Measurements from ENCODE around the gene ITPKA.

ITPKA gene

GRCh38 chr15:41490355-41490754 lies 3.3 kb upstream of the ITPKA start:
- no peak overlapping the region for H2AFZ ChIP-seq (ENCODE audit: low read length)
- H4K8ac ChIP-seq (ENCODE audit: low read depth, low read length), result no peak overlapping the region
- DNase-seq (ENCODE audit: low spot score), result no peak
- no peak overlapping the region for H2BK15ac ChIP-seq (ENCODE audit: low read length)
- H3K4me3 ChIP-seq (ENCODE audit: low read length in 2 of 2), result no peak overlapping the region
- no peaks in the 10 kb centered on the region for H3K36me3 ChIP-seq (replicated peaks in 1 of 2; ENCODE audit: control insufficient read depth in 2 of 2, insufficient read depth in 2 of 2, low read length in 2 of 2)
- H2BK5ac ChIP-seq (ENCODE audit: low read length), result no peak overlapping the region
- H2BK12ac ChIP-seq (ENCODE audit: low read length), result no peak overlapping the region
- no peak overlapping the region for H3K27ac ChIP-seq (replicated peaks; ENCODE audit: low read length)
- no peak overlapping the region for H4K91ac ChIP-seq (ENCODE audit: low read depth, low read length, poor library complexity)
- H3K4ac ChIP-seq (ENCODE audit: low read length), result no peak overlapping the region
- peaks cover 18 to 19% of the 10 kb centered on the region in 2 donors for H3K4me1 ChIP-seq (ENCODE audit: control insufficient read depth in 2 of 2, insufficient read depth in 1 of 2, low read depth in 1 of 2, low read length in 2 of 2)
- no peaks in the 10 kb centered on the region for H3K9me3 ChIP-seq (replicated peaks in 1 of 2; ENCODE audit: control insufficient read depth in 2 of 2, insufficient read depth in 1 of 2, low read depth in 1 of 2, low read length in 2 of 2)
- H3K18ac ChIP-seq (ENCODE audit: low read length), result no peak overlapping the region
- no peak overlapping the region for H3K14ac ChIP-seq (ENCODE audit: low read length)
- no peak overlapping the region for H2AK5ac ChIP-seq (ENCODE audit: low read depth, low read length)
- WGBS, 2 donors (ENCODE audit: extremely low coverage in 2 of 2, insufficient read length in 2 of 2, insufficient replicate concordance in 1 of 2), result no CpG with 5 or more reads among the region's 4 CpGs
- H3K79me1 ChIP-seq (ENCODE audit: low read depth, low read length), result no peaks in the 10 kb centered on the region
- H3K4me2 ChIP-seq (ENCODE audit: insufficient read depth, low read length, poor library complexity, severe bottlenecking), result no peak overlapping the region
- H3K23ac ChIP-seq (ENCODE audit: low read depth, low read length, poor library complexity), result no peak overlapping the region
- no peak overlapping the region for H2BK120ac ChIP-seq (ENCODE audit: low read depth, low read length)
- H3K27me3 ChIP-seq (ENCODE audit: control insufficient read depth in 3 of 3, insufficient read depth in 3 of 3, low read depth in 1 of 3, low read length in 3 of 3), result peaks cover 15 to 33% (median 16%) of the 10 kb centered on the region in 3 experiments
- no peak overlapping the region for H3K9ac ChIP-seq (ENCODE audit: low read depth, low read length, poor library complexity)

- H3K4me1 ChIP-seq (ENCODE audit: control insufficient read depth in 2 of 2, insufficient read depth in 1 of 2, low read depth in 1 of 2, low read length in 2 of 2), result peaks cover 19 to 24% of the 10 kb centered on the region in 2 donors
- peaks cover 25 to 49% (median 30%) of the 10 kb centered on the region in 3 experiments for H3K27me3 ChIP-seq (ENCODE audit: control insufficient read depth in 3 of 3, insufficient read depth in 3 of 3, low read depth in 1 of 3, low read length in 3 of 3)
These were observed 1.8 kb upstream of the ITPKA start for GRCh38 chr15:41491889-41492288.

GRCh38 chr15:41492597-41493204 lies 973 bp upstream of the ITPKA start:
- no peaks in the 10 kb centered on the region for H3K79me1 ChIP-seq (ENCODE audit: low read depth, low read length)
- peak overlapping the region; percentile 96 for H2AFZ ChIP-seq (ENCODE audit: low read length)
- DNase-seq (ENCODE audit: low spot score), result no peak
- H2BK15ac ChIP-seq (ENCODE audit: low read length), result no peak overlapping the region
- H3K23ac ChIP-seq (ENCODE audit: low read depth, low read length, poor library complexity), result peak overlapping the region; percentile 39
- H3K4me3 ChIP-seq (ENCODE audit: low read length in 2 of 2), result peak overlapping the region; percentile 53 to 82
- H3K9ac ChIP-seq (ENCODE audit: low read depth, low read length, poor library complexity), result peak overlapping the region; percentile 85
- peaks cover 13 to 22% of the 10 kb centered on the region in 2 donors for H3K4me1 ChIP-seq (ENCODE audit: control insufficient read depth in 2 of 2, insufficient read depth in 1 of 2, low read depth in 1 of 2, low read length in 2 of 2)
- no peak overlapping the region for H4K8ac ChIP-seq (ENCODE audit: low read depth, low read length)
- H3K18ac ChIP-seq (ENCODE audit: low read length), result peak overlapping the region; percentile 93
- H3K14ac ChIP-seq (ENCODE audit: low read length), result no peak overlapping the region
- H3K36me3 ChIP-seq (replicated peaks in 1 of 2; ENCODE audit: control insufficient read depth in 2 of 2, insufficient read depth in 2 of 2, low read length in 2 of 2), result no peaks in the 10 kb centered on the region
- H3K4ac ChIP-seq (ENCODE audit: low read length), result no peak overlapping the region
- H3K27ac ChIP-seq (replicated peaks; ENCODE audit: low read length), result no peak overlapping the region
- peaks cover 25 to 57% (median 38%) of the 10 kb centered on the region in 3 experiments for H3K27me3 ChIP-seq (ENCODE audit: control insufficient read depth in 3 of 3, insufficient read depth in 3 of 3, low read depth in 1 of 3, low read length in 3 of 3)
- H2BK120ac ChIP-seq (ENCODE audit: low read depth, low read length), result no peak overlapping the region
- H2AK5ac ChIP-seq (ENCODE audit: low read depth, low read length), result no peak overlapping the region
- no peak overlapping the region for H4K91ac ChIP-seq (ENCODE audit: low read depth, low read length, poor library complexity)
- no peaks in the 10 kb centered on the region for H3K9me3 ChIP-seq (replicated peaks in 1 of 2; ENCODE audit: control insufficient read depth in 2 of 2, insufficient read depth in 1 of 2, low read depth in 1 of 2, low read length in 2 of 2)
- no peak overlapping the region for H2BK5ac ChIP-seq (ENCODE audit: low read length)
- peak overlapping the region; percentile 87 for H3K4me2 ChIP-seq (ENCODE audit: insufficient read depth, low read length, poor library complexity, severe bottlenecking)
- no CpG with 5 or more reads among the region's 15 CpGs for WGBS, 2 donors (ENCODE audit: extremely low coverage in 2 of 2, insufficient read length in 2 of 2, insufficient replicate concordance in 1 of 2)
- no peak overlapping the region for H2BK12ac ChIP-seq (ENCODE audit: low read length)

More at GRCh38 chr15:41491889-41492288, 1.8 kb upstream of the ITPKA start:
- peak overlapping the region; percentile 14 for H3K23ac ChIP-seq (ENCODE audit: low read depth, low read length, poor library complexity)
- H3K4me2 ChIP-seq (ENCODE audit: insufficient read depth, low read length, poor library complexity, severe bottlenecking), result no peak overlapping the region
- WGBS, 2 donors (ENCODE audit: extremely low coverage in 2 of 2, insufficient read length in 2 of 2, insufficient replicate concordance in 1 of 2), result no CpG with 5 or more reads among the region's 4 CpGs
- no peaks in the 10 kb centered on the region for H3K36me3 ChIP-seq (replicated peaks in 1 of 2; ENCODE audit: control insufficient read depth in 2 of 2, insufficient read depth in 2 of 2, low read length in 2 of 2)
- no peak overlapping the region for H2BK12ac ChIP-seq (ENCODE audit: low read length)
- H3K9ac ChIP-seq (ENCODE audit: low read depth, low read length, poor library complexity), result no peak overlapping the region
- no peak overlapping the region for H2BK15ac ChIP-seq (ENCODE audit: low read length)
- no peak for DNase-seq (ENCODE audit: low spot score)
- no peak overlapping the region for H3K4ac ChIP-seq (ENCODE audit: low read length)
- H3K79me1 ChIP-seq (ENCODE audit: low read depth, low read length), result no peaks in the 10 kb centered on the region
- H4K91ac ChIP-seq (ENCODE audit: low read depth, low read length, poor library complexity), result no peak overlapping the region
- no peak overlapping the region for H3K18ac ChIP-seq (ENCODE audit: low read length)
- no peak overlapping the region for H2AFZ ChIP-seq (ENCODE audit: low read length)
- no peak overlapping the region for H3K27ac ChIP-seq (replicated peaks; ENCODE audit: low read length)
- no peak overlapping the region for H2AK5ac ChIP-seq (ENCODE audit: low read depth, low read length)
- H3K4me3 ChIP-seq (ENCODE audit: low read length in 2 of 2), result no peak overlapping the region
- H3K9me3 ChIP-seq (replicated peaks in 1 of 2; ENCODE audit: control insufficient read depth in 2 of 2, insufficient read depth in 1 of 2, low read depth in 1 of 2, low read length in 2 of 2), result no peaks in the 10 kb centered on the region
- no peak overlapping the region for H3K14ac ChIP-seq (ENCODE audit: low read length)
- H2BK5ac ChIP-seq (ENCODE audit: low read length), result no peak overlapping the region
- H4K8ac ChIP-seq (ENCODE audit: low read depth, low read length), result no peak overlapping the region
- H2BK120ac ChIP-seq (ENCODE audit: low read depth, low read length), result no peak overlapping the region

- H2BK15ac ChIP-seq (ENCODE audit: low read length), result no peak overlapping the region
- no peaks in the 10 kb centered on the region for H3K9me3 ChIP-seq (replicated peaks in 1 of 2; ENCODE audit: control insufficient read depth in 2 of 2, insufficient read depth in 1 of 2, low read depth in 1 of 2, low read length in 2 of 2)
- no peaks in the 10 kb centered on the region for H3K79me1 ChIP-seq (ENCODE audit: low read depth, low read length)
- H3K36me3 ChIP-seq (replicated peaks in 1 of 2; ENCODE audit: control insufficient read depth in 2 of 2, insufficient read depth in 2 of 2, low read length in 2 of 2), result no peaks in the 10 kb centered on the region
- H3K9ac ChIP-seq (ENCODE audit: low read depth, low read length, poor library complexity), result peak overlapping the region; percentile 83
- DNase-seq (ENCODE audit: low spot score), result no peak
- peak overlapping the region; percentile 78 for H3K18ac ChIP-seq (ENCODE audit: low read length)
- no peak overlapping the region for H2BK120ac ChIP-seq (ENCODE audit: low read depth, low read length)
- peak overlapping the region; percentile 87 for H3K4me2 ChIP-seq (ENCODE audit: insufficient read depth, low read length, poor library complexity, severe bottlenecking)
- H2BK12ac ChIP-seq (ENCODE audit: low read length), result no peak overlapping the region
- H3K27me3 ChIP-seq (ENCODE audit: control insufficient read depth in 3 of 3, insufficient read depth in 3 of 3, low read depth in 1 of 3, low read length in 3 of 3), result peaks cover 25 to 68% (median 49%) of the 10 kb centered on the region in 3 experiments
- H3K14ac ChIP-seq (ENCODE audit: low read length), result no peak overlapping the region
- no peak overlapping the region for H3K27ac ChIP-seq (replicated peaks; ENCODE audit: low read length)
- H2AFZ ChIP-seq (ENCODE audit: low read length), result peak overlapping the region; percentile 96
- no peak overlapping the region for H2BK5ac ChIP-seq (ENCODE audit: low read length)
- H4K91ac ChIP-seq (ENCODE audit: low read depth, low read length, poor library complexity), result no peak overlapping the region
- no peak overlapping the region for H3K4ac ChIP-seq (ENCODE audit: low read length)
- H4K8ac ChIP-seq (ENCODE audit: low read depth, low read length), result no peak overlapping the region
- H2AK5ac ChIP-seq (ENCODE audit: low read depth, low read length), result no peak overlapping the region
- no CpG with 5 or more reads among the region's 41 CpGs for WGBS, 2 donors (ENCODE audit: extremely low coverage in 2 of 2, insufficient read length in 2 of 2, insufficient replicate concordance in 1 of 2)
- H3K23ac ChIP-seq (ENCODE audit: low read depth, low read length, poor library complexity), result no peak overlapping the region
- H3K4me3 ChIP-seq (ENCODE audit: low read length in 2 of 2), result peak overlapping the region; percentile 53 to 82
- peaks cover 9 to 22% of the 10 kb centered on the region in 2 donors for H3K4me1 ChIP-seq (ENCODE audit: control insufficient read depth in 2 of 2, insufficient read depth in 1 of 2, low read depth in 1 of 2, low read length in 2 of 2)
These were observed 172 bp downstream of the ITPKA start for GRCh38 chr15:41493902-41494189.

Measured in neuronal stem cell (in vitro differentiated cells).